ENCODE results near the gene GSG1L2.

GSG1L2 gene

DNA sequence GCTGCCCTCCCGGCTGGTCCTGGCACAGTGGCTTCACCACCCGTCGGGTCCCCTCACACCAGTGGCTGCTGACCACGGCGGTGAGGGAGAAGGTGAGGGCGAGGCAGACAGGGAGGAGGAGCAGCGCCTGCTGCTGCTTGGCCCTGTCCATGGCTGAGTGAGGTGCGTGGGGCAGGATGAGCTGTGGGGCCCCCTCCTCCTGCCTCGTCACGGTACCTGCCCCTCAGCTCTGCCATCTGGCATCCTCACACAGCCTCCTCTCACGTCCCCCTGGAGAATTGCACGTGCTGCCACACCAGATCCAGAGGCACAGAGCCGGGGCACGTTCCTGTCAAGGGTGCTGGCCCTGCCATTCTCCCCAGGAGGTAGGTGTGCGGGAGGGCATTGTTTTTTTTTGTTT lies at the start of gene GSG1L2:
Gene GSG1L2 (minus strand): TSS at position 159 of the 400 bp plus-strand sequence. CDS start 8 bp downstream, at position 151.
- DNase-seq: no peak

DNA sequence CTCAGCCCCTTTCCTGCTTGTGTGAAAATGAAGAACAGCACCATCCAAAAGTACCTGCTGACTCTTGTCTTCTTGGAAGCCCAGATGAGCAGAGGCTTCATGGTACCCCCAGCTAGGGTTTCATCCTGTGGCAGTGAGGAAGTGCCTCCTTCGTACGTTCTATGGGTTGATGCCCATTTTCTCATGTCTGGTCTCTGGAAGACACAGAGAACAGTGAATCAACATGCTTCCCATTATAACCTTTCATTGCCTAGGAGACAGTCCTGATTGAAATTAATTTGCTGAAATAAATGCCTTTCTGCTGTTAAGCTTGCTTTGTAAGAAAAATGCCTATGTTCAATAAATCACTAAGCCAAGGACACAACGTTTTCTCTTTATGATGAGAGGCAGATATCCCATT lies 46.7 kb upstream of the GSG1L2 start:
- DNase-seq: no peak

DNA sequence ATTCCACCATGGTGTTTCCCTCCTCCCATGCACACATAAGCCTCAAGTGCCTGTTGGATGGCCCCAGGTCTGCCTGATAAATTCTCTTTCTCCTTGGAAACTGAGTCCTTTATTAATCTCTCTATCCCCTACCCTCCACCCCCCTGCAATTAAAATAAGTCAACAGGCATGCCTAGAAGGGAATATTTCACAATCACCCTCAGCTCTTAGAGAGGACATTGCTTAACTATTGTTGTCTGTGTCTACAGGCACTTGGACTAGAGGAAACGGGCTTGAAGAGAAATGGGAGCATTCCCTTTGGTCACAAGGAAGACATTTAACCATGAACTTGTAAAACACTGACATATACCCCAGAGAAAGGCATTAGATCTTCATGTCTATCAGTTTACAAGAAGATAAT lies 43.7 kb upstream of the GSG1L2 start:
- no peak for DNase-seq

DNA sequence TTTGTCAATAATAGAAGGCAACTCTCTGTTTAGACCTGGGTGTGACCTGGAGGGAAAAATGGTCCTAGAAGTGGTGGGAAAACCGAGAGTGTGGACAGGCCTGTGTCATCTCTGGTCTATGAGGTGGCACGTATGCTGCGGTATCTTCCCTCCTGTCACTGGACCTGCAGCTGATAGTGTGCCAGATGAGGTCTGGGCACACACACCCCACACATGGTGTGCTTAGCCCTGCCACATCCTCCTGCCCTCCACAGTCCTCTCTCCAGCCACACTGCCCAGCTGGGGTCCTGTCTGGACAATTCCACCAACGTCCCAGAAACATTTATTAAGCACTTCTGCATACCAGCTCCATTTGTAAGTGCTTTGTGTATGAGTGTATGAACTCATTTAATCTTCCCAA lies 41.1 kb upstream of the GSG1L2 start:
- DNase-seq: no peak

DNA sequence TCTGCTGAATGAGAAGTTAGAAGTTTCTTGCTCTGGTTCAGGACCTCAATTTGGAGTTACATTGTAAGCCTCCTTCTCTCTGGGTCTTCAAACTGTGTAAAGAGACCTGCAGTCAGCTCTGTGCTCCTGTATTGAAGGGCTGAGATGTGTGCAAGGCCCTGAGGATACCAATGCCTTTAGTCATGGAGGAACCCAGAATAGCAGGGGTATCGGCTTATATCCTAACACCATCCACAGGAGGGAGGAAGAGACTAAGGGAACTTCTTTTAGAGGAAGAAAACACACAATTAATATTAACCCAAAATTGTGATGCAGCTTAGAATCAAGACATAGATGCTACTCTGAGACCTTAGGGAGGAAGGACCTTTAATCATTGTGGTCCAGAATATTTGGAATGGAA lies 40.3 kb upstream of the GSG1L2 start:
- no peak for DNase-seq

DNA sequence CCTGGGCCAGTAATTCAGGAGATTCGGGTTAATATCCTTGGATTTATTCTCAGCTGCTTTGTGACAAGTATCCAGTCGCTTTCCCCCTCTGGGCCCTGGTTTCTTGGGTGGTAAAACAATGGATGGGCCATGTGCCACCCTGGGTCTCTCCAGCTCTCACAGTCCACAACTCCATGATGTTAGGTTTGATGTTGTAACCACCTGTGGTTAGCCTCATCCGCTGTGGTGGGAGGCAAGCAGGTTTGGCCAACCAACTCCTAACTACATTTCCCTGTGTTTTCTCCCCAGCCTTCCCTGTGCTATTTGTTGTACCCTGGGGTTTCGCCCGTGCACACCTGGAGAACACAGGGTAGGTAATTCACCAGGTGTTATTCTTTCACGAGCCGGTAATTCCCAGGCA lies 39.0 kb upstream of the GSG1L2 start:
- no peak for DNase-seq

DNA sequence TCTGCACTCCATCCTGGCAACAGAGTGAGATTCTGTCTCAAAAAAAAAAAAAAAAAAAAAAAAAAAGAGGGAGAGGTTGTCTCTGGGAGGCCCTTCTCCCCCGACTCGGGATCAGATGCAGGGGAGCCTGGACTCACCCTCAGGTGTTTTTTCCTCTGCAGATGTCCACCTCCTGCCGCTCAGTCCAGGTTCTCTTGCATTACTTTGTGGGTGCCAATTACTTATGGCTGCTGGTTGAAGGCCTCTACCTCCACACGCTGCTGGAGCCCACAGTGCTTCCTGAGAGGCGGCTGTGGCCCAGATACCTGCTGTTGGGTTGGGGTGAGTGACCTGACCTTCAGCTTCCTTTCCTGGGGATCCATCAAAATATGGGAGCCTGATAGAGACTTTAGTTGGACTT lies 37.9 kb upstream of the GSG1L2 start:
- DNase-seq: no peak

DNA sequence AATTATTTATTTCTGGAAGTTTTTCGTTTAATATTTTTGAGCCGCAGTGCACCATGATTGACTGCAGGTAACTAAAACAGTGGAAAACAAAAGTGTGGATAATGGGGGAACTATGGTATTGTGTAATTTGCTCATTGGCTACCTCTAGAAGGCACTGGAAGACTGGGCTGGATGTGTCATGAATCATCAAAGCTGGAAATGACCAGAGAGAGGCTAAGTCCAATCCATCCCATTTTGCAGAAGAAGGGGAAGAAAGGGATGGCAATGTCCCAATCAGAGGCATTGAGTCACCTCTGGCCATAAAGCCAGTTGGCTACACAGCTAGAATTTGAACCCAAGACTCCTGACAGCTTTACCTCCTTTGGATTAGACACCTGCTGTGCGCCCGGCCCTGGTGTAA lies 33.2 kb upstream of the GSG1L2 start:
- DNase-seq: no peak

DNA sequence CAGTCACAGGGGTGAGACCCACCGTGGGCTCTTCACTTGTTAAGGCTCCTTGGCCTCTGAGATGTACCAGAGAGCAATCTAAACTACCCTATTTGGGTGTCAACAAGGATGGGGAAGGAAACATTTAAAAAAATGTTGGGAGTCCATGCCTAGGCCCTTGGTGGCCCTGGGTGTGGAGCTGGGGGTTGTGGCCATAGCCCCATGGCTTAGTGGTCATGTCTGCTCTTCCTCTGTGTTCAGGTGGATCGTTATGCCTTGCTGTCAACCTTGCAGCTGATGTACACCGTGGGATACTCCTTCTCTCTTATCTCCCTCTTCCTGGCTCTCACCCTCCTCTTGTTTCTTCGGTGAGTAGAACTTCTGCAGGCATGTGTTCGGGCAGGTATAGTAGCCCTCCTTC lies 32.4 kb upstream of the GSG1L2 start:
- no peak for DNase-seq

DNA sequence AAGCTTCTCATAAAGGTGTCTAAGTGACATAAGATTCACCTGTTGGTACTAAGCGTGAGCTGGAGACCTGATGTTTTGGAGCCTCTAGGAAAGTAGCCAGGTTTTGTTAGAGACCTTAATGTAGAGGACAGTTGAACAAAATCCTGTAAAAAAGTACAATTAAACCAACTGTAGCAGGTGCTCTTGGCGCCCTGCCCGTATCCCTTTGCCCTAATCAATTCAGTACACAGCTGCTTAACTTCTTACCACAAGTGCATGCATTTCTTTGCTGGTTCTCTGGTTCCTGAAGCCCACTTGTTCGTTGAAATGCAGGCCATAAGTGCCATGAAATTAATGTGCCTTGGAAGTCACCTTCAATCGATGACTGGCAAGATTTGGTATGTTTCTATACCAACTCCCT lies 28.3 kb upstream of the GSG1L2 start:
- no peak for DNase-seq

DNA sequence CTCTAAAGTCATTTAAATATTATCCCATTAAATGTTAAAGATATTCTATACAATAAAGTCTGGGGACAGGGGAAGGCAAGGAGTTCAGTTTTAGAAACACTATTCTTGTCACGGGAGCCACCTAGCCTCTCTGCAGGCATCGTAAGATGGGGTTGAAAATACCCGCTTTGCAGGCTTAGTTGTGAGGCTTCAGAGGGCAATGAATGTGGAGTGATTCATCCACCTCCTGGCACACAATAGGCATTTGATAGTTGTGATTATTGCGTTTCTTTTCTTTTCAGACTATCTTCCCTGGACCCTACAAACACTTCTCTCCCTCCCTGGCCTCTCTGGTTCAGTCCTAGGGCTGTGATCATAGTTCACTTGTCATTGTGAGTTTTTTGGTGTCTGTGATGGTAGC lies 23.4 kb upstream of the GSG1L2 start:
- no peak for DNase-seq

DNA sequence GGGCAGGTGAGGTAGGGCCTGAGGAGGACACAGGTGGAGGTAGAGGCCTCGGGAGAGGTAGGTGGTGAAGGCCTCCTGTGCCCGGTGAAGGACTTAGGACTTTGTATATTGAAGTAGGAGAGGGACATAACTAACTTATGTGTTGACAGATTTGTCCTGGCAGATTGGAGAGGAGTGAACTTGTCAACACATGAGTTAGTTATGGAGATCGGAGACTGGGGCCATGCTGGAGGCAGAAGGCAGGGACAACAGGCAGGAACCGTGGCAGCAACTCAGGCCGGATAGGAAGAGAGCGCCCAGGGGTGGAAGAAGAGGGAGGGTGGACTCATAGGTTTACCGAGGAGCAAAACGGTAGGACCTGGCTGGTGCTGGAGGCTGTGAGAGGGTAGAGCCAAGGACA lies 22.3 kb upstream of the GSG1L2 start:
- DNase-seq: no peak

DNA sequence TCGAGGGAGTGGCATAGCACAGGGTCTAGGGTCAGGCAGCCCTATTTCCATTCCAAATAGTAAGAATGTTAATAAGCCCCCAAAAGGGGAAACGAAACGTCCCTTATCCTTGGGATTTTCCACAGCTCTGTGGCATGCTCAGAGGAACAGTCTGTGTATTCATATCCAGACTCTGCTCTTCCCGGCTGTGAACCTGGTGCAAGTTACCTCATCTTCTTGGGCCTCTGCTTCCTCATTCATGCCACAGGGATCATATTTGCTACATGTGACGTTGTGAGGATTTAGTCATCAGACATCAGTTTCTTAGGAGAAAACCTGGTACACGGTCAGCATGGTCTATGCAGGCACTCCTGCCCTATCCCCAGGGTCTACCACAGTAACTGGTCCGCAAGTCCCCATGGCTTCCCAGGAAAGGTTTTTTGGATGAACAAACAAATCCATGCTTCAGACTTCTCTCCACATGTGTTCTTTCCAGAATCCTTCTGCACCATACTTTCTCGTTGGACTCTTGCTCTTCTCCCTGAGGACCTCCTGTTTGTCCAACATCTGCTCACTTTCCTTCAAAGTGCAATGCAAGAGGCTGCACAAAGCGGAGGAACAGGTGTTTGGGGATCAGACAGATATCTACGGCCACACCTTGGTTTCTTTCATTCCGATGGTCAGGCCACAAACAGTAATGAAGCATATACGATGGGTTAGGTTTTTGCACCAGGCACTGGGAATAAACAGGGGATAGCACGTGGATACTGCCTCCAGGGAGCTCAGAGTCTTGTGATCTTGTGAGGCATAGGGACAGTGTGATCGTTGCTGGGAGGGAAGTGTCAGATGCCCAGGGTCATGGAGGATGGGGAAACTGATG lies 21.5 kb upstream of the GSG1L2 start:
- DNase-seq: no peak

DNA sequence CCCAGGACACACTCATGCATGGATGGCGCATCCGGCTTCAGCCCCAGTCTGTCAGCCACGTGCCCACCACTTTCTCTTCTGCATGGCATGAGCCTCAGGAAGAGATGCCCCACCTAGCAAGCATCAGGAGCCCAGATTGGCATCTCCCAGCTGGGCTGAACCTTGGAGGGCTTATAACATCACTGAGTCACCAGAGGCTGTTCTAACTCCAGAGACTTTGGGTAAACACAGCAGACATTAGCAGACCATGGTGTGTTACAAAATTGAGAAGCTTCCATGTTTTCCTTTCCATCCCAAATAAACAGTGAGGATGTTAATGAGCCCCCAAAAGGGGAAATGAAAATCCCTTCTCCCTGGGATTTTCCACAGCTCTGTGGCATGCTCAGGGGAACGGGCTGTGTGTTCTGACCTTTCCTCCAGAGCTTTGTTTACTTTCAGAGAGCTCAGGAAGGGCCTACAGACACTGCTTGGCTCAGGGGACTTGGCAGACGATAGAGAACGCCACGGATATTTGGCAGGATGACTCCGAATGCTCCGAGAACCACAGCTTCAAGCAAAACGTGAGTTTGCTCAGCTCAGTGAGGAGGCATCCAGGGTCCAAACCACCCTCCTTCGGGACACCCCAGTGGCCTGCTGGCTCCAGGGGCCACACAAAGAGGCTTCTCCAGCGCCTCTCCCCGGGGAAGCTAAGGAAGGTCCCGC lies 20.3 kb upstream of the GSG1L2 start:
- DNase-seq: no peak

DNA sequence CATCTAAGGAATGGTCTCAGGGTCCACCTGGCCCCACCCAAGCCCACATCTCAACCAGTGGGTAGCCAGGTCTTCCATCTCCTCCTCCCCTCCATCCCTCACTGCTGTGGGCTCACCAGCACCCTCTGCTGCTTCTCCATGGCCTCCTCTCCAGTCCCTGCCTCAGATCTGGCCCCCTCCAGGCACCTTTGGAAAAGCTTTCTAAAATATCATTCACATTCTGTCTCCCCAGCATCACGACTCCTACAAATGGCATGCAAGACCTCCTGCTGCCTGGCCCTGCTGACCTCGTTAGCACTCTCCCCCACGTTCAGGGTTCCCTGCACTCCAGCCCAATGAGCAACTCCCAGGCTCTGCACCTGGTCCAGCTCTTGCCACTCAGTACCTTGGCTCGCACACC lies 17.6 kb upstream of the GSG1L2 start:
- DNase-seq: no peak

DNA sequence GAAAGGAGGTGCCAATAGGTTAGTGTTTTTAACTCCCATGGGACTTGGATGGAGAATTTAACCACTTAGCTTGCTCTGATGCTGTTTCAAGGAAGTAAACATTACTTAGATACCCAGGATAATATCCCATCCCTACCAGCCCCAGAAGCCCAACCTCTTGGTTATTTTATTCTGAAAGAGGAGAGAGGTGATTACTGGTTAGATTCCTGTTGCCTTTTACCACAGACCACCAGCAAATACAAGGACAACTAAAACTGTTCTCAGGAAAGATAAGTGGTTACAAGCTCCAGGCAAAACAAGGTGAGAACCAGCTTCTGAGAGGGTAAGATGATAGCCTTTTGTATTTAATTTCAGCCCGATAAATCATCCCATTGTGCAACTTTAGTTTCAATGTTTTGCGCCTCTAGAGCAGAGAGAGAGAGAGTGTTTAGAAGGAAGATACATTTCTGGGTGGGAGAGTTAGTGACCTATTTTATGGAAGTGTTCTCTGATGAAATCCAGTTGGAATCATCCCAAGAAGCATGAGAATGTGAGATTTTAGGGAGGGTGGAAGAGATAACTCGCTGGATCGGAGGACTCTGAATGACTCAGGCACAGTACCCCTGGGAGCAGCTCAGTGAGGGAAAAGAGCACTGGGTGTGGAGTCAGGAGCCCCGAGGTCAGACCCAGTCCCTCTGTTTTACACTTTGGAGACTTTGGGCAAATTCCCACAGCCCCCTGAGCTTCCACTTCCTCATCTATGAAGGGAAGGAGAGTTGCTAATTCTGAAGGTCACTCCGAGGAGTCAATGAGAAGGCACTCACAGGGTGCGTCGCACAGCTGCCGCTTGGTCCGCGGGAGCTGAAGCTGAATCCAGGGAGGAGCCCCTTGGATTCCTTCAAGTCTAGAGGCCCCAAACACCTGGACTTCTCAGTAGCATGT lies 15.9 kb upstream of the GSG1L2 start:
- DNase-seq: no peak

DNA sequence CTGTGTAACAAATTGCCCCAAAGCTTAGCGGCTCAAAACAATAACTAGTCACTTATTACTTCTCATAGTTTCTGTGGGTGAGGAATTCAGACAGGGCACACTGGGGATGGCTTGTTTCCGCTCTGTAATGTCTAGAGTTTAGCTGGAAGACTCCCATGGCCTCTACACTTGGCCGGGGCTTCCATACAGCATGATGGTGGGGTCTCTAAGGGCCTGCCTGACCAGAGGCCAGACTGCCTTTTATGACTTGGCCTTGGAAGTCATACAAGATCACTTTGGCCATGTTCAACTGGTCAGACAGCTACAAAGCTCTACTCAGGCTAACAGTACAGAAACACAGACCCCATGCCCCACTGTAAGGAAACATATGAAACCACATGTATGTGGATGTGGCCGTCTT lies 12.0 kb upstream of the GSG1L2 start:
- DNase-seq: no peak

DNA sequence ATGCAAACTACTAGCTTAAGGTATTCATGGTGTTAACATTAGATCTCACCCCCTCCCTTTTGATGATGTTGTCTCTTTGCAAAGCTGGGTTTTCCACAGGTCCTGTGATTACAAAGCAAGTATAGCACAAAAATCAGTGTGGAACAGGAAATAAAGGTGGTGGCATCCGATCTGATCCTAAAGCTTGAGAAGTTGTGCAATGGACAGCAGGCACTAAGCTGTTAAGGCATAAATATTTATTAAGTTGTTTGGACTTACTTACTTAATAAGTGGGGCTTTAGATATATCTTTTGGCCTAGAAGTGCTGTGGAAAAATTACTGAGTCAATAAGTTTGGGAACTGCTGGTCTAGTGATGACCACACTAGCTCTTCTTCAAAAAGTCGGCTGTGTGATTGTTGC lies 8.8 kb upstream of the GSG1L2 start:
- DNase-seq: no peak

DNA sequence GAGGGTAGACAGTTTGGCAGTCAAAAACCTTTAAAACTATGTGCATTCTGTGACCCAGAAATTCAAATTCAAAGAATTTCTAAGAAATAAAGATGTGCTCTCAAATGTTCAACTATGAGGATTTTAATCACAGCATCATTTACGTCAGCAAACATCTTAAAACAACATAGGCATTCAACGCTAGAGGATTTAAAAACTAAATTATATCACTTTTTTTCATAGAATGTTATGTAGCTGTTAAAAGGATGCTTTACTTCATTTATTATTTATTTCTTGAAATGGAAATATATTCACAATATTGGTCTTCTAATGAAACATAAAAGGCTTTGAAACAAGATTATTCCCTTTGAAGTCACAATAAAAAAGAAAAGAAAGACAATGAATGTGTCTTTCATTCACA lies 7.5 kb upstream of the GSG1L2 start:
- no peak for DNase-seq

DNA sequence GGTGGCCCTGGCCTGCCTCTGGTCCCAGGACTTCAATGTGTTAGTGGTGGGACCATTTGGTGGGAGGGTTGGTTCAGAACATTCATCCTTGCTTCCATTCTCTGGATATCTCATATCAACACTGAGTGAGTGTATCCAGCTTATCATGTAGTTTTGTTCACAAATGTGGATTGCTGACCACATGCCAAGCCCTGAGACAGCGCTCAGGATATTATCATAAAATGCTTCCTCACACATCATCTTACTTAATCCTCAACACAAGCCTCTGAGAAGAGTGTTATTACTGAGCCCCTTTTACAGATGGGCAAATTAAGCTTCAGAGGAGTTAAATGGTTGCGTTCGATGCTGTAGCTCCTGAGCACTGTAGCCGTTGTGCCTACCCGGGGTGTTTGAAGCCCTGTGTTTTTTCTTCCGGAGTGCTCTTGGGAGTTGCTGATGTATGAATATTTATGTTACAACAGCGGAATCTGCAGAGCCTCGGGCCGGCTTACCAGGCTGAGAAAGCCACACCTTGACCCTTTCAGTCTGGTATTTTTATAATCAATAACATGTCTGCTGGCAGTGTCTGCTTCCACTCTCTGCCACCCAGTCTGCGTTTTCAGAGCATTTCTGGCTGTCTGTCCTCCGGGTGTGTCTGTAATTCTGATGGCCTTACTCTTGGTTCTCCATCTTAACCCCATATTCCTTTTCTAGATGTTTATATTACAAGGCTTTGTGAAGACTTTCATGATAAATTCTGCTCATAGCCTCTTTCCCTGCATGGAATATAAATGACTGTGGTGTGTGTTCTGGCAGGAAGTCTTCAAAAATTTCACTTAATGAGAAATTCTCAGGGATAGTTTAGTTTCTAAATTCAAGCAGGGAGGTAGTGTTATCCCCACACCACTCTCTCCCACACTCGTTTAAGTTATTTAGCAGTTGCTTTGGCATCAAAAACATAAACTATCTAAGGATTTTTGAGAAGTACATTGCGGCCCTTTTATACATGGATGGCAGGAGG lies 6.7 kb upstream of the GSG1L2 start:
- DNase-seq: no peak

DNA sequence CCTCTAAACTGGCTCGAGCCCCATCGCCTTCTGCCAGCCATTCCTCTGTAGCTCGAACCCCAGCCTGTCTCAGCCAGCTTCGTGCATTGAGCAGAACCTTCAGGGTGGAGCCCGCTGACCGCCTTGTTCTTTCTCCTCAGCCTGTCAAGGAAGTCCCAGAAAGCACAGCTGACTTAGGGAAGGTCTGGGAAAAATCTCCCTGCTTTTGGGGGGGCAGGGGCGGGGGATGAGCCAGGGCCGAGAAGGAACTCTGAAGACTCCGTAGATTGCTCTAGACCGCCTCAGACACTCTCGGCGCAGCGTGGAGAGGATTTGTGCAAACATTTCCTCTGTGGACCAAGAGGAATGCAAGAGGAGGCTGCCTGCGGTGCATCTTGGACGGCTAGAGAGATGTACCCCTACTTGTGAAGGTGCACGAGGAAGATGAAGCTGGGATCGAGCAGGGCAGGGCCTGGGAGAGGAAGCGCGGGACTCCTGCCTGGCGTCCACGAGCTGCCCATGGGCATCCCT lies 3.8 kb upstream of the GSG1L2 start, which contains the start of gene GLP2R:
Gene GLP2R (plus strand): TSS at position 284 of the 510 bp plus-strand sequence. CDS start 140 bp downstream, at position 424.
- DNase-seq: no peak

Data from Kasumi-1 (cell line).